Activated T-cell treated with anti-CD3 and anti-CD28 coated beads, Interleukin-2, amount 50 U/mL, for 4 hours (primary cell): ENCODE measurements around the gene ABCA8. TPM values are rescaled to one million over a fixed set of nuclear protein-coding genes. Genes with fewer than 3 reads are reported as not detected.

ENCODE experiments used
- ATAC-seq, 2 donors: fragments of 200-7000 bp; cut with Tn5 transposase; one replicate each; pipeline ENCODE4 v1.10.0; 2021
- DNase-seq: peaks from one replicate; pipeline ENCODE4 v3.0.0-alpha.2; 2020
- H3K27me3 Mint-ChIP-seq: one replicate; pipeline ENCODE4 v1.8.0; 2021; ENCODE audit warnings: low read depth, mixed read lengths
- H3K36me3 Mint-ChIP-seq: one replicate; pipeline ENCODE4 v1.8.0; 2022; ENCODE audit warnings: mixed read lengths; ENCODE audit not compliant: insufficient read depth
- H3K4me1 Mint-ChIP-seq: one replicate; pipeline ENCODE4 v1.8.0; 2021; ENCODE audit warnings: low read depth, mixed read lengths
- H3K4me3 Mint-ChIP-seq: one replicate; pipeline ENCODE4 v1.8.0; 2021; ENCODE audit warnings: mild to moderate bottlenecking, moderate library complexity, mixed read lengths
- H3K9me3 Mint-ChIP-seq: one replicate; pipeline ENCODE4 v1.8.0; 2021; ENCODE audit warnings: mixed read lengths
- total RNA-seq, 3 donors: library from RNA; stranded (reverse); gene quantifications; one replicate each; pipeline ENCODE4 v1.2.1, GENCODE V29; 2021

ABCA8 gene
- total RNA-seq, 3 donors from 2014 or later: 0.35 TPM; not detected in 2

DNA sequence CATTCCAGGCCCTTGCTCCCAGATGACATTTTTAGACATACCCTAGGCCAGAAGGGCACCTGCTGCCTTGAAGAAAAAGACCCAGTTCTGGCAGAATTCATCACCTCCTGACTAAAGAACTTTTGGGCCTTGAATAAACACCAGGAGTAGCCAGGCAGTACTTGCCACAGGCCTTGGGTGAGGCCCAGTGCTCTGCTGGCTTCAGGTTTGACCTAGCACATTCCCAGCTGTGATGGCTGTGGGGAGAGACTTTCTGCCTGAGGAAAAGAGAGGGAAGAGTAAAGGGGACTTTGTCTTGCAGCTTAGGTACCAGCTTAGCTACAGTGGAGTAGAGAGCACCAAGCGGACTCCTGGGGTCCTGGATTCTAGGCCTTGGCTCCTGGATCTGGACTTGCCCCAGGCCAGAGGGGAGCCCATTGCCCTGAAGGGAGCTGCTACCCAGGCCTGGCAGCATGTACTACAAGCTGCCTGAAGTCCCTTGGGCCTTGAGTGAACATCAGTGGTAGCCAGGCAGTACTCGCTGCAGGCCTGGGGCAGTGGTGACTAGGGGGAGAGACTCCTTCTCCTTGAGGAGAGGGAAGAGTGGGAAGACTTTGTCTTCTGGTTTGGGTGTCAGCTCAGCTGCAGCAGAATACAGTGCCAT, 44.3 kb downstream of the ABCA8 start:
- Mint-ChIP-seq H3K27me3 (peaks cover 7% of the 10 kb centered on the region), H3K4me1 (no peaks in the 10 kb centered on the region), H3K36me3 (no peaks in the 10 kb centered on the region), H3K9me3 (peaks cover 23% of the 10 kb centered on the region), H3K4me3 (no peak overlapping the region)
- no peak for DNase-seq
- ATAC-seq: no peak

DNA sequence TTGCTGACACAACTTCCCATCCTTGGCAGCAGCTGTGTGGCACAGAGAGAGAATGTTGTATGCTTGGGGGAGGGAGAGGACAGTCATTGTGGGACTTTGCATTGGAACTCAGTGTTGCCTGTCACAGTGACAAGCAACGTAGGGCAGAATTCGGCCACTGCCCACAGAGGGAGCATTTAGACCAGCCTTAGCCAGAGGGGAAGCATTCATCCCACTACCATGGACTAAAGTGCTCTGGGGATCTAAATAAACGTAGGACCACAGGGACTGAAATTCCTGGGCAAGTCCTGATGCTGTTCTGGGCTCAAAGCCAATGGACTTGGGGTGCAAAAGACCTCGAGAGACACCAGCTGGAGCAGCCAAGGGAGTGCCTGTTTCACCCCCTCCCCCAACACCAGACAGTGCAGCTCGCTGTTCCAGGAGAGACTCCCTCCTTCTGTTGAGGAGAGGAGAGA, 44.9 kb downstream of the ABCA8 start:
- H3K36me3 Mint-ChIP-seq: no peaks in the 10 kb centered on the region
- ATAC-seq: no peak
- H3K4me3 Mint-ChIP-seq: no peak overlapping the region
- peaks cover 7% of the 10 kb centered on the region for H3K27me3 Mint-ChIP-seq
- no peak for DNase-seq
- peaks cover 17% of the 10 kb centered on the region for H3K9me3 Mint-ChIP-seq
- no peaks in the 10 kb centered on the region for H3K4me1 Mint-ChIP-seq

DNA sequence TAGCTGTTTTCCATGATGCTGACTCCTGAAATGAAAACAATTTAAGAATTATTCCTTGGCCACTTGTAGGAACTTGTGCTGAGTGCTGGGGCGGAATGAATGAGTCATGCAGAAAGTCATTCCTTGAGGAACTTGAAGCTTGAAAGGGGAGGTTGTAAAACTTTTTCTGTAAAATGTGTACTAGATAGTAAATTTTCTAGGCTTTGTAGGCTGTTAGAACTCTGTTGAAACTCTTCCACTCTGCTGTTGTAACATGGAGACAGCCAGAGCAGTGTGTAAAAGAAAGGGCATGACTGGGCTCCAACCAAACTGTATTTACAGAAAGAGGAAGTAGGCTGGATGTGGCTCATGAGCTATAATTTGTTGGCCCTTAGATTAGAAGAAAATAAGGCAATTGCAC, 46.1 kb downstream of the ABCA8 start:
- H3K36me3 Mint-ChIP-seq: no peaks in the 10 kb centered on the region

DNA sequence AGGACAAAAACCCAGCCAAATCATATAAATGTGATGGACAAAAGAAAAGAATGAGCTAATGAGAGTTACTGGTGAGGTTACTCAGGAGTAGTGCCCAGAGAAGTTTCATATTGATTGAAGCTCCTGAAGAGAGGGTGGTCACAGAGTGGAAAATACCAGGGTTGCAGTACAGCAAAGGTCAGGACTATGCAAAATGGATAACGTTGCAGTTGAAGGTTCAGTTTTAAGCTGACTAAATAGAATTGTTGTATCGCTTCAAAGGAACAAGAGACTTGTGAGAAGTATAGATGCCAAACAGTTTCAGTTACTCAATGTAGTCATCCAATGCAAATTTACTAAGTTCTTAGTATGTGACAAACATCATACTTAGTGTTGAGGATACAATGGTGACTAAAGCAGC, 47.1 kb downstream of the ABCA8 start:
- no peaks in the 10 kb centered on the region for H3K4me1 Mint-ChIP-seq
- peaks cover 11% of the 10 kb centered on the region for H3K9me3 Mint-ChIP-seq
- H3K27me3 Mint-ChIP-seq: peaks cover 7% of the 10 kb centered on the region
- H3K4me3 Mint-ChIP-seq: no peak overlapping the region
- ATAC-seq (no peak), DNase-seq (no peak)
- no peaks in the 10 kb centered on the region for H3K36me3 Mint-ChIP-seq

More for the DNA sequence above, 46.1 kb downstream of the ABCA8 start:
- DNase-seq (no peak), ATAC-seq (no peak)
- H3K4me3 Mint-ChIP-seq: no peak overlapping the region
- H3K4me1 Mint-ChIP-seq: no peaks in the 10 kb centered on the region
- H3K9me3 Mint-ChIP-seq: peaks cover 16% of the 10 kb centered on the region
- H3K27me3 Mint-ChIP-seq: peaks cover 7% of the 10 kb centered on the region

DNA sequence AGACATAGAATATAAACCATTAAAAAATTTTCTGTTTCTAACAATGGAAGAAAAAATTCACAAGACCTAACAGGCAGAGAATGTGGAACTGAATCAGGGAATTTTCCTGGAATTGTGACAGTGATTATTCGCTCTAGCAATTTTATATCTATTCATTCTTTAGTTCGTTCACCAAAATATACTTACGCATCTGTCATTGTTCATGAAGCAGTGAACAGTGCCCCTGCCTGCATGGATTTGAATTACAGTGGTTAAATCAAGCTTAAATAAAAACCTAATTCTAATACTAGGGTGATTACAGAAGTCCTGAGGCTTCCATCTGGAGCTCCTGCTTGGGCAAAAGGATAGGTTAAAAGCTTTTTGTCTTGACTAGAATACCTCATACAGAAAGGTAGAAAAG, 48.6 kb downstream of the ABCA8 start:
- ATAC-seq (no peak), DNase-seq (no peak)
- H3K36me3 Mint-ChIP-seq: no peaks in the 10 kb centered on the region
- no peak overlapping the region for H3K4me3 Mint-ChIP-seq
- peaks cover 5% of the 10 kb centered on the region for H3K27me3 Mint-ChIP-seq
- no peaks in the 10 kb centered on the region for H3K4me1 Mint-ChIP-seq
- H3K9me3 Mint-ChIP-seq: no peaks in the 10 kb centered on the region

DNA sequence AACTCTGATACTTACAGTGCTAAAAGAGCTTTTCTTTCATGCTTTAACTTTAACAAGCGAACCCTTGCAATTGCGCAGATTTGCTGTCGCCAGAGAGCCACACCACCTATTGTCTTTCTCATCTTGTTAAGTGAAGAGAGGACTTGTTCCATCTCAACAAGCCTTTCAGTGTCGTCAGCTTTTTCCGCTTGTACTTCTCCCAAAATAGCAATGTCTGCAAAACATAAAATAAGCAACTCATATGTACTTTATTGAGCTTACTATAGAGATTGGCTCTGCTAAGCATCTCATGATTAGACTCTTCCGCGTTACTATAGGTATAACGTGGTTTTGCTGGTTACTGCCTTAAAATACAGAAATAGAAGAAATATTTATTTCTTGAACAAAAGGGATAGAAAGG, 51.9 kb downstream of the ABCA8 start:
- no peak overlapping the region for H3K4me3 Mint-ChIP-seq
- no peaks in the 10 kb centered on the region for H3K36me3 Mint-ChIP-seq
- no peaks in the 10 kb centered on the region for H3K4me1 Mint-ChIP-seq
- no peaks in the 10 kb centered on the region for H3K9me3 Mint-ChIP-seq
- DNase-seq (no peak), ATAC-seq (no peak)
- peaks cover 3% of the 10 kb centered on the region for H3K27me3 Mint-ChIP-seq

DNA sequence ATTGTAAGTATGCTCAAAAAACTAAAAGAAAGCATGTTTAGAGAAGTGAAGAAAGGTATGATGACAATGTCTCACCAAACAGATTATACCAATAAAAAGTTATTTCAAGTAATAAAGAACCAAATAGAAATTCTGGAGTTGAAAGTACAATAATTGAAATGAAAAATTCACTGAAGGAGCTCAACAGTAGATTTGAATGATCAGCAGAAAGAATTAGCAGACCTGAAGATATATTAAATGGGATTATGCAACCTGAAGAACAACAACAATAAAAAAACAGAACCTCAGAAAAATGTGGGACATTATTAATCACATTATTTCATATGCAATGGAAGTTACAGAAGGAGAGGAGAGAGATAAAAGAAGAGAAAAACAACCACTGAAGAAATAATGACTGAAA, 57.6 kb downstream of the ABCA8 start:
- no peak for ATAC-seq
- H3K9me3 Mint-ChIP-seq: peaks cover 12% of the 10 kb centered on the region

DNA sequence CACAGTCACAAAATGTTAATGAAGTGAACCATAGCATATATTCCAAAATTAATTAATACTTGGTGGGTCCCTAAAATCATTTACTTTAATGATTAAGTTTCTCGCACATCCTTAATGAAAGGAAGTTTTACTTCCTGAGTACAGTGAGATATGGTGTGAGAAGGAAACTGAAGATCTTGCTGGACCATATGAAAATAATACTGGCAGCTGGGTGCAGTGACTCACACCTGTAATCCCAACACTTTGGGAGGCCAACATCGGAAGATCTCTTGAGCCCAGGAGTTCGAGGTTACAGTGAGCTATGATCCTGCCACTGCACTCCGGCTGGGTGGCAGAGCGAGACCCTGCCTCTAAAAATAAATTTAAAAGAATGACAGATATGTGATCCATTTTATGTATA, 62.5 kb downstream of the ABCA8 start:
- Mint-ChIP-seq H3K27me3 (peaks cover 7% of the 10 kb centered on the region), H3K4me3 (no peak overlapping the region), H3K4me1 (no peaks in the 10 kb centered on the region), H3K9me3 (peaks cover 10% of the 10 kb centered on the region), H3K36me3 (no peaks in the 10 kb centered on the region)
- DNase-seq: no peak
- ATAC-seq: no peak

More for the DNA sequence above, 57.6 kb downstream of the ABCA8 start:
- no peak overlapping the region for H3K4me3 Mint-ChIP-seq
- no peaks in the 10 kb centered on the region for H3K4me1 Mint-ChIP-seq
- no peaks in the 10 kb centered on the region for H3K36me3 Mint-ChIP-seq
- no peak for DNase-seq
- peaks cover 9% of the 10 kb centered on the region for H3K27me3 Mint-ChIP-seq

DNA sequence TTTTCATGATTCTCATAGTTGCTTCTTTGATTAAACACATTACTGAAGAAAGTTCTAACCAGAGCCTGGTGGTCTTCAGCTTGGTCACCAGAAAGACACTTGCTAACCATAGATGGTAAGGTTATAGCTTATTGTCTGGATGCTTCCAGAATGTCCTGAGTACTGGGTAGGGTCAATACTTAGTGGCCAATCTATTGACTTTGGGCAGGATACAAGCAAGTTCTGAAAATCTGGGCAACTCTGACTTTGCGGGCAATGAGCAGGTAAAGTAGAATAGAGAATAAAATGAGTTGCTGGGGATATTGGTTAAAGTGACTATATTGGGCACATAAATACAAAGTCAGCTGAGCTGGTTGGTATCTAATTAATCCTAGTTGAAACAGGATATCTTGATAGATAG, 63.0 kb downstream of the ABCA8 start:
- no peaks in the 10 kb centered on the region for H3K4me1 Mint-ChIP-seq
- ATAC-seq (no peak), DNase-seq (no peak)
- H3K36me3 Mint-ChIP-seq: no peaks in the 10 kb centered on the region
- H3K27me3 Mint-ChIP-seq: peaks cover 6% of the 10 kb centered on the region
- peaks cover 6% of the 10 kb centered on the region for H3K9me3 Mint-ChIP-seq
- H3K4me3 Mint-ChIP-seq: no peak overlapping the region

DNA sequence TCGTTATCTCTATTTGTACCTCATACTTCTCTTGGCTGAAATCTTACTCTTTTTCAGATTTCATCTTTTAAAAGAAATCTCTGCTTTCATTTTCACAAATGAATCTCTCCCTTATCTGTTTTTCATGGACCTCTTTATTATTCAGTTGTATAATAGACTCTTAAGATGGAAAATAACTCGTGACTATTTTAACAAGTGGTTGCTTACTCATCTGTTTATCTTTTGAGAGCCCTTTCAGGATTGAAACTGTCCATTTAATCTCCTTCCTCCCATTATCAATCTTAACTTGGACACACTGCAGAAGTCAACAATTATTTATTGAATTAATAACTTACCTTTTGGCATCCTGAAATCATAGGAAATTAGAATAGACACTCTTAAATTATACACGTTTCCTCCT, 68.8 kb downstream of the ABCA8 start:
- ATAC-seq: no peak
- H3K4me3 Mint-ChIP-seq: no peak overlapping the region
- DNase-seq: no peak
- H3K36me3 Mint-ChIP-seq: no peaks in the 10 kb centered on the region
- no peaks in the 10 kb centered on the region for H3K9me3 Mint-ChIP-seq
- H3K27me3 Mint-ChIP-seq: peaks cover 1% of the 10 kb centered on the region
- no peaks in the 10 kb centered on the region for H3K4me1 Mint-ChIP-seq

DNA sequence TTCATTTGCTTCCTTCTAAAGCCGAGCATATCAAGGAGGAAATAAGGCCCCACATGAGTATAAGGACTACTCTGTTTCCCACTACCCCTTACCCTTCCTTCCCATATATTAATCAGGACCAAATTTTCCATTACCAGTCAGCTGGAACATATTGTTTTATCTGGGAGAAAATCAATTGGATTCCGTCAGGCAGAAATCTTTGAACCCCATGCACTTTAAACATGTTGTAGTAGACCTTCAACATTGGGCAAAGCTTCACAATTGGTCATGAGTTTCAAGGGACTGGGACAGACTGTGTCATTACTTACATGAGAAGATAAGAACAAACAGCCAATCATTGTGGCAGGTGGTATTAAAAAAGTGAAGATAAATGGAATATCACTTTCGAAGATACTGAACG, 70.3 kb downstream of the ABCA8 start:
- Mint-ChIP-seq H3K9me3 (no peaks in the 10 kb centered on the region), H3K36me3 (no peaks in the 10 kb centered on the region), H3K27me3 (peaks cover 1% of the 10 kb centered on the region), H3K4me3 (no peak overlapping the region), H3K4me1 (no peaks in the 10 kb centered on the region)
- DNase-seq (no peak), ATAC-seq (no peak)

DNA sequence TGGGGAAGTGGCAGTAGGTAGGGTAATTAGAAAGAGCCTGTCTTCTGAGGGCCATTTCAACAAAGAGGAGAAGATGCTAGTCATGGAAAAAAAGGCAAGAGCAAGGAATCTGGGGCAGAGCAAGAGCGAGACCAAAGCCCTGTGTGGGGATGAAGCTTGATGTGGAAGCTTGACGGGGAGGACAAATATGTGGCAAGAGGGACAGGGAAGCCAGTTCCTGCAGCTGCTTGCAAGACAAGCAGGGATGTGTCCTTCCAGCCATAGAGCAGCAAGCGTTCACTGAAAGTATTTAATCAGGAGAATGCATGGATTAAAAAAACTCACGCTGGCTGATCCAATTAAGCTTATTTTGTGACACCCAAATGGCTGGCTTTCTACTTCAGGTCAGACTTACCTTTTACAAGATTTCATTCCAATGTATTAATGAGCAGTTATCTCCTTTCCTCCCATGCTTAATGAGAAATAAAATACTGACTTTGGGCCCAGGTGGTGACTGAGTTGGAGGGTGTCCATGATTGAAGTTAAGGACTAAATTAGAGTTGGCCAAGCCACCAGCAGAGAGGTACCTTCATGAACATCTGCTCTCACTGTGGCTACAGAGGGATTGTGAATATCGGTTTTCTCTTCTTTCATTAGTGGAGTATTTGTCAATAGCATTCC, 76.8 kb downstream of the ABCA8 start:
- DNase-seq (no peak), ATAC-seq (no peak)
- H3K9me3 Mint-ChIP-seq: peaks cover 8% of the 10 kb centered on the region
- H3K36me3 Mint-ChIP-seq: no peaks in the 10 kb centered on the region
- H3K27me3 Mint-ChIP-seq: peaks cover 13% of the 10 kb centered on the region
- no peaks in the 10 kb centered on the region for H3K4me1 Mint-ChIP-seq
- no peak overlapping the region for H3K4me3 Mint-ChIP-seq

DNA sequence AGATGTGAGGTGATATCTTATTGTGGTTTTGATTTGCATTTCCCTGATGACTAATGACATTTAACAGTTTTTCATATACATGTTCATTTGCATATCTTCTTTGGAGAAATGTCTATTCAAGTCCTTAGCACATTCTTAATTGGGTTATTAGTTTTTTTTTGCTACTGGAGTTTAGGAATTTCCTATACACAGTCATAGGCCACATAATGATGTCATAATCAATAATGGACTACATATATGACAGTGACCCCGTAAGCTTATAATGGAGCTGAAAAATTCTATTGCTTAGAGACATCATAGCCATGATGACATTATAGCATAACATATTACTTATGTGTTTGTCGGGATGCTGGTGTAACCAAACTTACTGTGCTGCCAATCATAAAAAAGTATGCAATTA, 83.7 kb downstream of the ABCA8 start:
- Mint-ChIP-seq H3K4me3 (no peak overlapping the region), H3K36me3 (no peaks in the 10 kb centered on the region), H3K9me3 (no peaks in the 10 kb centered on the region), H3K4me1 (no peaks in the 10 kb centered on the region), H3K27me3 (peaks cover 3% of the 10 kb centered on the region)
- DNase-seq (no peak), ATAC-seq (no peak)

DNA sequence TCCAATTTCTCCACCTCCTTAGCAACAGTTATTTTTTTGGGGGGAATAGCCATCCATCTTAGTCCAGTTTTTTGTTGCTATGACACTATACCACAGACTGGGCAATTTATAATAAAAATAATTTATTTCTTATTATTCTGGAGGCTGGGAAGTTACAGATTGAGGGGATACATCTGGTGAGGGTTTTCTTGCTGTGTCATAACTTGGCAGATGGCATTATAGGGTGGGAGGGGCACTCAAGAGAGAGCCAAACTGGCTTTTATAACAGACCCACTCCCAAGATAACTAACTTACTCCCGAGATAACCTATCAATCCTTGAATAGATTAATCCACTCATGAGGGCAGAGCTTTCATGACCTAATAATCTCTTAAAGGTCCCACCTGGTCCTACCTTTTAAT, 84.2 kb downstream of the ABCA8 start:
- Mint-ChIP-seq H3K4me3 (no peak overlapping the region), H3K9me3 (no peaks in the 10 kb centered on the region), H3K4me1 (no peaks in the 10 kb centered on the region), H3K27me3 (peaks cover 3% of the 10 kb centered on the region), H3K36me3 (no peaks in the 10 kb centered on the region)
- no peak for DNase-seq
- no peak for ATAC-seq

DNA sequence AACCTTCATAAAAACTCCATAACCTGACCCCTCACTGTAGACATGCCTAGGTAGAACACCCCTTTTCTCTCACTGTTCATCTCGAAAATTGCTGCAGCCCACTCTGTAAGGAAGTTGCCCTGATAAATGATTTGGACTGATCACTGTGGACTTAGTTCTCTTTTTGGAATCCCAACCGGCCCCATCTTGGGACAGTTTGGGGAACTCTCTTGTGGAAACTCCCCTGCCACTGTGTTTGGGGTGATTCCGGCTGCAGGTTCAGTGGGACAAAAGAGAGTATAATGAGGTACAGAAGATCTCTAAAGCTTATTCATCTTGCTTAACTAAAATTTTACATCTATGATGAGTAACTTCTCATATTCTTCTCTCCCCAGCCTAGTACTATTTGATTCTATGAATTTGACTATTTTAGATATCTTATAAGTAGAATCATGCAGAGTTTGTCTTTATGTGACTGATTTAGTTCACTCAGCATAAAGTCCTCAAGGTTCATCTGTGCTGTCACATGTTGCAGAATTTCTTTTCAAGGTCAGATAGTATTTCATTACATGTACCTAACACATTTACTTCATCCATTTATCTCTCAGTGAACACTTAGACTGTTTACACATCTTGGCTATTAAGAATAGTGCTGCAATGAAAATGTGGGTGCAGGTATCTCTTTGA, 84.9 kb downstream of the ABCA8 start:
- Mint-ChIP-seq H3K36me3 (no peaks in the 10 kb centered on the region), H3K9me3 (no peaks in the 10 kb centered on the region), H3K4me1 (no peaks in the 10 kb centered on the region), H3K4me3 (no peak overlapping the region), H3K27me3 (peaks cover 3% of the 10 kb centered on the region)
- no peak for ATAC-seq
- no peak for DNase-seq
